MM.1S (cell line): ENCODE measurements around the gene ARMH2.

Experiments
- EZH2 ChIP-seq: fragments of 300-600 bp; sonication (generic); optimal IDR thresholded peaks from 2 replicates; pipeline ENCODE3; 2017; ENCODE audit warnings: low read depth, mild to moderate bottlenecking, antibody characterized with exemption, low read length, mixed read lengths
- EZH2phosphoT487 ChIP-seq: fragments of 300-600 bp; sonication (generic); IDR thresholded peaks from 2 replicates; pipeline ENCODE4 v1.6.1; 2018; ENCODE audit warnings: antibody characterized with exemption, low read length
- TF ChIP-seq, protein P1 (sequence below): fragments of 300-600 bp; sonication (generic); IDR thresholded peaks from 2 replicates; pipeline ENCODE4 v1.5.1; 2016; ENCODE audit warnings: antibody characterized with exemption, low read length, mixed read lengths

DNA sequence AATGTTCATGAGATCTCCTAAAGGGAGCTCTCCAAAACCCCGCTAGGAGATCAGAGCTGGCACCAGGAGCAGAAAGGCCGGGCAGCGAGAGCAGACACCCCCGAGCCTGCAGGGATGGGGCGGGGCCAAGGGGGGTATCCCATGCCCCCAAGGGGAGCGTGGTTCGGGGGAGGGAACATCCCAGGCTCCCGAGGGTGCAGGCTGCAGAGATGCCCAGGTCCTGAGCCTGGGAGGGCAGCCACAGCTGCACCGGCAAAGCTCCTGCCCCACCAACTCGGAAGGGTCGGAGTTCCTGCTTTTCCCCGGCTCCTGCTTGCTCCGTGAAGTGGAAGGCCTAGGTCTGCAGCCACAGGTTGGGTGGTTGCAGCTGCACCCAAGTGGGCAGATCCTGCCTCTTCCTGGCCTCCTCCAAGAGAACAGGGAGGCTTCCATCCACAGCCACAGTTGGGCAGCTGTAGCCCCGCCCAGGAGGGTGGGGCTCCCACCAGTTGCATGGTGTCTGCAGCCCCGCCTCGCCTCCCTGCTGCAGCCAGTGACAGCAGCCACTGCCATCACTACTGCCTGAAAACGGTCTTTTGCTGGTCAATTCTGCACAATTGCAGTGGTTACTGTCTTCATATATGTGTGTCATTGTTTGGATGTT lies 37.4 kb downstream of the ARMH2 start:
- TF ChIP-seq, protein P1, sequence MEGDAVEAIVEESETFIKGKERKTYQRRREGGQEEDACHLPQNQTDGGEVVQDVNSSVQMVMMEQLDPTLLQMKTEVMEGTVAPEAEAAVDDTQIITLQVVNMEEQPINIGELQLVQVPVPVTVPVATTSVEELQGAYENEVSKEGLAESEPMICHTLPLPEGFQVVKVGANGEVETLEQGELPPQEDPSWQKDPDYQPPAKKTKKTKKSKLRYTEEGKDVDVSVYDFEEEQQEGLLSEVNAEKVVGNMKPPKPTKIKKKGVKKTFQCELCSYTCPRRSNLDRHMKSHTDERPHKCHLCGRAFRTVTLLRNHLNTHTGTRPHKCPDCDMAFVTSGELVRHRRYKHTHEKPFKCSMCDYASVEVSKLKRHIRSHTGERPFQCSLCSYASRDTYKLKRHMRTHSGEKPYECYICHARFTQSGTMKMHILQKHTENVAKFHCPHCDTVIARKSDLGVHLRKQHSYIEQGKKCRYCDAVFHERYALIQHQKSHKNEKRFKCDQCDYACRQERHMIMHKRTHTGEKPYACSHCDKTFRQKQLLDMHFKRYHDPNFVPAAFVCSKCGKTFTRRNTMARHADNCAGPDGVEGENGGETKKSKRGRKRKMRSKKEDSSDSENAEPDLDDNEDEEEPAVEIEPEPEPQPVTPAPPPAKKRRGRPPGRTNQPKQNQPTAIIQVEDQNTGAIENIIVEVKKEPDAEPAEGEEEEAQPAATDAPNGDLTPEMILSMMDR = no peak
- TF ChIP-seq EZH2 (no peak), EZH2phosphoT487 (no peak)
